Neuronal stem cell (in vitro differentiated cells): ENCODE measurements around the gene CES3.

Experiments used
- DNase-seq: peaks from one replicate; pipeline ENCODE4 v3.0.0-alpha.2; 2013; ENCODE audit warnings: low spot score
- H2AFZ ChIP-seq: one replicate; pipeline ENCODE4 v1.6.1; 2013; ENCODE audit warnings: mild to moderate bottlenecking, low read length, inconsistent platforms
- H2AK5ac ChIP-seq: 2 replicates; pipeline ENCODE4 v1.6.1; 2013; ENCODE audit warnings: low read depth, mild to moderate bottlenecking, inconsistent platforms, low read length, moderate library complexity, mixed read lengths
- H2BK120ac ChIP-seq: 2 replicates; pipeline ENCODE4 v1.6.1; 2013; ENCODE audit warnings: low read depth, mild to moderate bottlenecking, inconsistent platforms, low read length, moderate library complexity, mixed read lengths
- H2BK12ac ChIP-seq: one replicate; pipeline ENCODE4 v1.6.1; 2013; ENCODE audit warnings: low read length, inconsistent platforms
- H2BK15ac ChIP-seq: 2 replicates; pipeline ENCODE4 v1.6.1; 2013; ENCODE audit warnings: mild to moderate bottlenecking, low read length, inconsistent platforms, mixed read lengths
- H2BK5ac ChIP-seq: one replicate; pipeline ENCODE4 v1.6.1; 2013; ENCODE audit warnings: inconsistent platforms, mild to moderate bottlenecking, low read length, moderate library complexity
- H3K14ac ChIP-seq: one replicate; pipeline ENCODE4 v1.6.1; 2013; ENCODE audit warnings: low read length, inconsistent platforms
- H3K18ac ChIP-seq: 2 replicates; pipeline ENCODE4 v1.6.1; 2013; ENCODE audit warnings: low read length, inconsistent platforms
- H3K23ac ChIP-seq: 2 replicates; pipeline ENCODE4 v1.6.1; 2013; ENCODE audit warnings: low read depth, mild to moderate bottlenecking, mixed read lengths, low read length, inconsistent platforms; ENCODE audit not compliant: poor library complexity
- H3K27ac ChIP-seq: replicated peaks from 3 replicates; pipeline ENCODE4 v1.5.1; 2013; ENCODE audit warnings: low read length, inconsistent platforms
- H3K27me3 ChIP-seq, 3 experiments: 2 replicates each; pipeline ENCODE4 v1.6.1; 2013; ENCODE audit warnings: low read length in 3 of 3, mild to moderate bottlenecking in 2 of 3, inconsistent platforms in 1 of 3, low read depth in 1 of 3, mixed read lengths in 1 of 3, moderate library complexity in 1 of 3; ENCODE audit not compliant: control insufficient read depth in 3 of 3, insufficient read depth in 3 of 3
- H3K36me3 ChIP-seq, 2 donors: replicated peaks in 1 of 2; 2 replicates each; pipeline ENCODE4 v1.6.1; 2013; ENCODE audit warnings: low read length in 2 of 2; ENCODE audit not compliant: control insufficient read depth in 2 of 2, insufficient read depth in 2 of 2
- H3K4ac ChIP-seq: 2 replicates; pipeline ENCODE4 v1.6.1; 2013; ENCODE audit warnings: inconsistent platforms, mild to moderate bottlenecking, low read length, moderate library complexity
- H3K4me1 ChIP-seq, 2 donors: 1 replicate in 1 of 2; 2 replicates in 1 of 2; pipeline ENCODE4 v1.6.1; 2013; ENCODE audit warnings: low read length in 2 of 2, low read depth in 1 of 2; ENCODE audit not compliant: control insufficient read depth in 2 of 2, insufficient read depth in 1 of 2
- H3K4me2 ChIP-seq: one replicate; pipeline ENCODE4 v1.6.1; 2013; ENCODE audit warnings: mild to moderate bottlenecking, low read length, inconsistent platforms; ENCODE audit not compliant: insufficient read depth, poor library complexity, severe bottlenecking
- H3K4me3 ChIP-seq, 2 donors: 2 replicates each; pipeline ENCODE4 v1.5.1; 2013; ENCODE audit warnings: low read length in 2 of 2, mild to moderate bottlenecking in 2 of 2, inconsistent platforms in 1 of 2, moderate library complexity in 1 of 2
- H3K79me1 ChIP-seq: one replicate; pipeline ENCODE4 v1.6.1; 2013; ENCODE audit warnings: low read depth, mild to moderate bottlenecking, inconsistent platforms, low read length, moderate library complexity
- H3K9ac ChIP-seq: one replicate; pipeline ENCODE4 v1.6.1; 2013; ENCODE audit warnings: mild to moderate bottlenecking, low read depth, low read length, inconsistent platforms; ENCODE audit not compliant: poor library complexity
- H3K9me3 ChIP-seq, 2 donors: replicated peaks in 1 of 2; 2 replicates each; pipeline versions ENCODE3 to v1.6.1; 2013; ENCODE audit warnings: low read length in 2 of 2, mild to moderate bottlenecking in 2 of 2, inconsistent platforms in 1 of 2, low read depth in 1 of 2, mixed read lengths in 1 of 2, moderate library complexity in 1 of 2; ENCODE audit not compliant: control insufficient read depth in 2 of 2, insufficient read depth in 1 of 2
- H4K8ac ChIP-seq: one replicate; pipeline ENCODE4 v1.6.1; 2013; ENCODE audit warnings: low read depth, mild to moderate bottlenecking, inconsistent platforms, low read length, moderate library complexity
- H4K91ac ChIP-seq: one replicate; pipeline ENCODE4 v1.6.1; 2013; ENCODE audit warnings: low read length, low read depth, mild to moderate bottlenecking, inconsistent platforms; ENCODE audit not compliant: poor library complexity
- WGBS, 2 donors: extraction: QIAGEN DNeasy Blood & Tissue Kit; methylation state at CpG; one replicate each; pipeline ENCODE4 v1.1.7; 2013; ENCODE audit warnings: missing lambda C conversion rate in 2 of 2, mixed read lengths in 1 of 2; ENCODE audit not compliant: insufficient read length in 2 of 2, insufficient replicate concordance in 1 of 2; ENCODE audit errors: extremely low coverage in 2 of 2; 5-methylcytosine and 5-hydroxymethylcytosine counted together

Gene CES3

GRCh38 chr16:67011274-67011673 lies 50.2 kb downstream of the CES3 start:
- no peak overlapping the region for H2BK12ac ChIP-seq
- no peaks in the 10 kb centered on the region for H3K9me3 ChIP-seq
- peaks cover 13 to 78% (median 32%) of the 10 kb centered on the region in 3 experiments for H3K27me3 ChIP-seq
- H3K27ac ChIP-seq = no peak overlapping the region
- no peak overlapping the region for H3K4me2 ChIP-seq
- no peaks in the 10 kb centered on the region for H3K79me1 ChIP-seq
- no peak overlapping the region for H4K91ac ChIP-seq
- H3K4ac ChIP-seq = no peak overlapping the region
- H3K18ac ChIP-seq = no peak overlapping the region
- H2AK5ac ChIP-seq = no peak overlapping the region
- H2BK5ac ChIP-seq = no peak overlapping the region
- no peak overlapping the region for H3K9ac ChIP-seq
- no CpG with 5 or more reads among the region's 2 CpGs for WGBS, 2 donors
- H2BK15ac ChIP-seq = no peak overlapping the region
- H4K8ac ChIP-seq = no peak overlapping the region
- DNase-seq = no peak
- H3K4me3 ChIP-seq = no peak overlapping the region
- H2BK120ac ChIP-seq = no peak overlapping the region
- peaks cover 6 to 10% of the 10 kb centered on the region in 2 donors for H3K4me1 ChIP-seq
- no peaks in the 10 kb centered on the region for H3K36me3 ChIP-seq
- H3K14ac ChIP-seq = no peak overlapping the region
- H2AFZ ChIP-seq = no peak overlapping the region
- H3K23ac ChIP-seq = no peak overlapping the region

GRCh38 chr16:67013233-67013822 lies 52.3 kb downstream of the CES3 start:
- no peak overlapping the region for H3K4ac ChIP-seq
- no peaks in the 10 kb centered on the region for H3K79me1 ChIP-seq
- H3K23ac ChIP-seq = peak overlapping the region; percentile 71
- H2BK15ac ChIP-seq = peak overlapping the region; percentile 84
- H3K27ac ChIP-seq = no peak overlapping the region
- DNase-seq = no peak
- H3K4me3 ChIP-seq = no peak overlapping the region
- H3K9me3 ChIP-seq = no peaks in the 10 kb centered on the region
- peak overlapping the region; percentile 64 for H3K14ac ChIP-seq
- H2AK5ac ChIP-seq = peak overlapping the region; percentile 14
- peak overlapping the region; percentile 87 for H2AFZ ChIP-seq
- H3K36me3 ChIP-seq = no peaks in the 10 kb centered on the region
- H2BK120ac ChIP-seq = no peak overlapping the region
- peak overlapping the region; percentile 23 for H4K8ac ChIP-seq
- H3K18ac ChIP-seq = peak overlapping the region; percentile 89
- no peak overlapping the region for H4K91ac ChIP-seq
- H3K4me1 ChIP-seq = peaks cover 6 to 10% of the 10 kb centered on the region in 2 donors
- no CpG with 5 or more reads among the region's 21 CpGs for WGBS, 2 donors
- peaks cover 13 to 82% (median 32%) of the 10 kb centered on the region in 3 experiments for H3K27me3 ChIP-seq
- H2BK12ac ChIP-seq = peak overlapping the region; percentile 78
- peak overlapping the region; percentile 81 for H3K9ac ChIP-seq
- H3K4me2 ChIP-seq = peak overlapping the region; percentile 82
- H2BK5ac ChIP-seq = no peak overlapping the region

- Histone ChIP-seq H2BK15ac (peak overlapping the region; percentile 84), H3K4me3 (peak overlapping the region; percentile 22 to 75), H3K27ac (no peak overlapping the region), H2AFZ (peak overlapping the region; percentile 87), H4K91ac (peak overlapping the region; percentile 28), H3K14ac (peak overlapping the region; percentile 75), H4K8ac (peak overlapping the region; percentile 24), H3K79me1 (no peaks in the 10 kb centered on the region), H3K18ac (peak overlapping the region; percentile 89), H3K4me1 (peaks cover 6 to 10% of the 10 kb centered on the region in 2 donors), H3K9ac (peak overlapping the region; percentile 81), H3K23ac (peak overlapping the region; percentile 71), H3K9me3 (no peaks in the 10 kb centered on the region), H2AK5ac (peak overlapping the region; percentile 96), H2BK120ac (no peak overlapping the region), H3K36me3 (no peaks in the 10 kb centered on the region), H3K27me3 (peaks cover 13 to 75% (median 32%) of the 10 kb centered on the region in 3 experiments), H3K4me2 (peak overlapping the region; percentile 82), H3K4ac (peak overlapping the region; percentile 76), H2BK12ac (peak overlapping the region; percentile 84), H2BK5ac (peak overlapping the region; percentile 24)
- peak; percentile 44 for DNase-seq
- no CpG with 5 or more reads among the region's 70 CpGs for WGBS, 2 donors
Observed at GRCh38 chr16:67013823-67014633, 53.0 kb downstream of the CES3 start.
